PC-3 (cell line): Measurements from ENCODE around the gene MKRN1. TPM values are rescaled to one million over a fixed set of nuclear protein-coding genes. Genes with fewer than 3 reads are reported as not detected.

Source experiments
- ATAC-seq: fragments of 200-7000 bp; cut with Tn5 transposase; 2 replicates; pipeline ENCODE4 v1.9.1; 2020; ENCODE audit warnings: mild to moderate bottlenecking, moderate library complexity
- BruUV-seq: library from RNA; stranded (reverse); fragments of 400-500 nt; replicated peaks from 2 replicates; lab custom pipeline; 2021; lab: Mats Ljungman, UMichigan
- CTCF ChIA-PET: fragments of 300-600 bp; sonication (Branson Sonifier 250); formaldehyde crosslinking; loops from one replicate; lab custom pipeline; 2022; ENCODE audit warnings: antibody characterized with exemption; lab: Charles Lee
- POLR2A ChIA-PET: fragments of 300-600 bp; sonication (Branson Sonifier 250); formaldehyde crosslinking; loops from one replicate; lab custom pipeline; 2022; ENCODE audit warnings: antibody characterized with exemption; ENCODE audit not compliant: unreplicated experiment; lab: Charles Lee
- DNase-seq: peaks from one replicate; pipeline ENCODE4 v3.0.0-alpha.2; 2015
- H2AFZ ChIP-seq: fragments of 300-600 bp; sonication (generic); 2 replicates; pipeline ENCODE4 v1.6.0; 2016; ENCODE audit warnings: antibody characterized with exemption, low read length
- H3F3A ChIP-seq: fragments of 300-600 bp; sonication (generic); one replicate; pipeline ENCODE4 v1.6.0; 2017; ENCODE audit warnings: antibody characterized with exemption, low read length, control low read depth, mild to moderate bottlenecking; ENCODE audit not compliant: unreplicated experiment
- H3K27ac ChIP-seq: fragments of 300-600 bp; sonication (generic); 2 replicates; pipeline ENCODE4 v1.5.1; 2016; ENCODE audit warnings: mild to moderate bottlenecking, low read length
- H3K27me3 ChIP-seq: fragments of 300-600 bp; sonication (generic); 2 replicates; pipeline ENCODE4 v1.6.1; 2016; ENCODE audit warnings: low read length, mixed read lengths
- H3K36me3 ChIP-seq: fragments of 300-600 bp; sonication (generic); 2 replicates; pipeline ENCODE4 v1.6.1; 2016; ENCODE audit warnings: low read depth, mixed run types, low read length, mixed read lengths
- H3K4me1 ChIP-seq: fragments of 300-600 bp; sonication (generic); 2 replicates; pipeline ENCODE4 v1.5.1; 2016; ENCODE audit warnings: low read length; ENCODE audit not compliant: insufficient read depth
- H3K4me2 ChIP-seq: fragments of 300-600 bp; sonication (generic); 2 replicates; pipeline ENCODE4 v1.6.0; 2016; ENCODE audit warnings: low read length
- H3K4me3 ChIP-seq: fragments of 300-600 bp; sonication (generic); 2 replicates; pipeline ENCODE4 v1.5.1; 2016; ENCODE audit warnings: mild to moderate bottlenecking, low read length, mixed read lengths
- H3K79me2 ChIP-seq: fragments of 300-600 bp; sonication (generic); 2 replicates; pipeline ENCODE4 v1.6.1; 2017; ENCODE audit warnings: low read length, mixed read lengths
- H3K9ac ChIP-seq: fragments of 300-600 bp; sonication (generic); 2 replicates; pipeline ENCODE4 v1.6.0; 2016; ENCODE audit warnings: mild to moderate bottlenecking, low read length
- H3K9me2 ChIP-seq: fragments of 300-600 bp; sonication (generic); replicated peaks from 2 replicates; pipeline ENCODE4 v1.6.1; 2016; ENCODE audit warnings: mixed run types, low read length, mixed read lengths
- H3K9me3 ChIP-seq: fragments of 300-600 bp; sonication (generic); 2 replicates; pipeline ENCODE4 v1.6.1; 2016; ENCODE audit warnings: low read length, mixed read lengths
- H4K20me1 ChIP-seq: fragments of 300-600 bp; sonication (generic); 2 replicates; pipeline ENCODE4 v1.6.1; 2016; ENCODE audit warnings: low read length, mixed read lengths
- EZH2 ChIP-seq: fragments of 300-600 bp; sonication (generic); IDR thresholded peaks from one replicate; pipeline ENCODE4 v1.6.1; 2017; ENCODE audit warnings: antibody characterized with exemption, mild to moderate bottlenecking, low read length; ENCODE audit not compliant: unreplicated experiment
- EZH2phosphoT487 ChIP-seq: fragments of 300-600 bp; sonication (generic); IDR thresholded peaks from 2 replicates; pipeline ENCODE4 v1.6.1; 2018; ENCODE audit warnings: mild to moderate bottlenecking, antibody characterized with exemption, low read length, borderline replicate concordance
- intact Hi-C: fragments of 100-400 bp; cut with micrococcal nuclease; formaldehyde crosslinking; loops from 2 replicates; pipeline ENCODE4 v1.9.0; 2023
- total RNA-seq: library from RNA; depleted of rRNA; stranded (reverse); fragments of >200 nt; gene quantifications from 2 replicates; pipeline ENCODE4 v1.2.3, GENCODE V29; 2014
- TF ChIP-seq, protein P1 (sequence below): fragments of 300-600 bp; sonication (generic); conservative IDR thresholded peaks from 2 replicates; pipeline ENCODE4 v1.5.1; 2017; ENCODE audit warnings: antibody characterized with exemption, low read depth, mild to moderate bottlenecking, low read length

MKRN1 gene
- total RNA-seq, 1 experiment from 2014 or later, result 78.5 TPM

- Histone ChIP-seq H3K9ac (no peak overlapping the region), H4K20me1 (no peaks in the 10 kb centered on the region), H3K27me3 (no peaks in the 10 kb centered on the region), H3K4me2 (no peak overlapping the region), H3K36me3 (no peaks in the 10 kb centered on the region), H3K79me2 (no peaks in the 10 kb centered on the region), H3F3A (no peaks in the 10 kb centered on the region), H3K9me3 (no peaks in the 10 kb centered on the region), H3K27ac (no peak overlapping the region), H3K4me1 (no peaks in the 10 kb centered on the region), H3K4me3 (no peak overlapping the region), H2AFZ (no peak overlapping the region), H3K9me2 (no peaks in the 10 kb centered on the region)
- intact Hi-C loops, result no loop called here
- BruUV-seq, result no TSS peak
- no peak for DNase-seq
- POLR2A ChIA-PET, result no interaction called here
- CTCF ChIA-PET, result no interaction called here
- no peak for ATAC-seq
- no peak for TF ChIP-seq EZH2phosphoT487
- no peak for TF ChIP-seq EZH2
- TF ChIP-seq, protein P1, sequence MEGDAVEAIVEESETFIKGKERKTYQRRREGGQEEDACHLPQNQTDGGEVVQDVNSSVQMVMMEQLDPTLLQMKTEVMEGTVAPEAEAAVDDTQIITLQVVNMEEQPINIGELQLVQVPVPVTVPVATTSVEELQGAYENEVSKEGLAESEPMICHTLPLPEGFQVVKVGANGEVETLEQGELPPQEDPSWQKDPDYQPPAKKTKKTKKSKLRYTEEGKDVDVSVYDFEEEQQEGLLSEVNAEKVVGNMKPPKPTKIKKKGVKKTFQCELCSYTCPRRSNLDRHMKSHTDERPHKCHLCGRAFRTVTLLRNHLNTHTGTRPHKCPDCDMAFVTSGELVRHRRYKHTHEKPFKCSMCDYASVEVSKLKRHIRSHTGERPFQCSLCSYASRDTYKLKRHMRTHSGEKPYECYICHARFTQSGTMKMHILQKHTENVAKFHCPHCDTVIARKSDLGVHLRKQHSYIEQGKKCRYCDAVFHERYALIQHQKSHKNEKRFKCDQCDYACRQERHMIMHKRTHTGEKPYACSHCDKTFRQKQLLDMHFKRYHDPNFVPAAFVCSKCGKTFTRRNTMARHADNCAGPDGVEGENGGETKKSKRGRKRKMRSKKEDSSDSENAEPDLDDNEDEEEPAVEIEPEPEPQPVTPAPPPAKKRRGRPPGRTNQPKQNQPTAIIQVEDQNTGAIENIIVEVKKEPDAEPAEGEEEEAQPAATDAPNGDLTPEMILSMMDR, result no peak
Observed at GRCh38 chr7:140447841-140448240, 31.5 kb downstream of the MKRN1 start.

GRCh38 chr7:140446467-140446866 lies 32.8 kb downstream of the MKRN1 start:
- no peak overlapping the region for H3K4me2 ChIP-seq
- no peak overlapping the region for H3K4me3 ChIP-seq
- POLR2A ChIA-PET, result no interaction called here
- no peaks in the 10 kb centered on the region for H3K9me2 ChIP-seq
- CTCF ChIA-PET, result no interaction called here
- H4K20me1 ChIP-seq, result no peaks in the 10 kb centered on the region
- H3K4me1 ChIP-seq, result no peaks in the 10 kb centered on the region
- H3K79me2 ChIP-seq, result no peaks in the 10 kb centered on the region
- H3K27ac ChIP-seq, result no peak overlapping the region
- ATAC-seq (no peak), DNase-seq (no peak)
- no peak overlapping the region for H3K9ac ChIP-seq
- TF ChIP-seq EZH2phosphoT487 (no peak), EZH2 (no peak)
- TF ChIP-seq, protein P1, result no peak
- H3F3A ChIP-seq, result no peaks in the 10 kb centered on the region
- no peaks in the 10 kb centered on the region for H3K9me3 ChIP-seq
- no TSS peak for BruUV-seq
- no peaks in the 10 kb centered on the region for H3K36me3 ChIP-seq
- no peaks in the 10 kb centered on the region for H3K27me3 ChIP-seq
- intact Hi-C loops, result no loop called here
- no peak overlapping the region for H2AFZ ChIP-seq

- H2AFZ ChIP-seq, result no peak overlapping the region
- no peaks in the 10 kb centered on the region for H3K79me2 ChIP-seq
- no peaks in the 10 kb centered on the region for H4K20me1 ChIP-seq
- no peak overlapping the region for H3K4me3 ChIP-seq
- POLR2A ChIA-PET, result no interaction called here
- ATAC-seq (no peak), DNase-seq (no peak)
- no peaks in the 10 kb centered on the region for H3K27me3 ChIP-seq
- H3K9me2 ChIP-seq, result no peaks in the 10 kb centered on the region
- no peak overlapping the region for H3K27ac ChIP-seq
- H3K9ac ChIP-seq, result no peak overlapping the region
- no TSS peak for BruUV-seq
- TF ChIP-seq EZH2, result no peak
- TF ChIP-seq, protein P1, result no peak
- TF ChIP-seq EZH2phosphoT487, result no peak
- H3F3A ChIP-seq, result no peaks in the 10 kb centered on the region
- H3K4me1 ChIP-seq, result no peaks in the 10 kb centered on the region
- no peaks in the 10 kb centered on the region for H3K9me3 ChIP-seq
- intact Hi-C loops, result no loop called here
- no peaks in the 10 kb centered on the region for H3K36me3 ChIP-seq
- H3K4me2 ChIP-seq, result no peak overlapping the region
- CTCF ChIA-PET, result no interaction called here
Observed at GRCh38 chr7:140441519-140441918, 37.8 kb downstream of the MKRN1 start.
